Fibroblast of lung (primary cell): ENCODE measurements around the gene RCAN2. TPM values are rescaled to one million over a fixed set of nuclear protein-coding genes. Genes with fewer than 3 reads are reported as not detected.
"Not testable (repeated sequence)": the region's sequence is repeated elsewhere in the genome, so short reads cannot be mapped to it uniquely, and the experiment has no call there.

Source experiments
- DNase-seq, 2 donors: peaks; one replicate each; pipeline versions ENCODE4 v3.0.0 to v3.0.0-alpha.2; 2010; ENCODE audit warnings: low read depth in 2 of 2
- H2AFZ ChIP-seq: 2 replicates; pipeline ENCODE4 v1.5.1; 2012; ENCODE audit warnings: low read length, control low read depth, inconsistent platforms
- H3K27ac ChIP-seq: 2 replicates; pipeline ENCODE4 v1.5.1; 2011; ENCODE audit warnings: low read length, control low read depth; ENCODE audit not compliant: insufficient read depth
- H3K27me3 ChIP-seq: 2 replicates; pipeline ENCODE4 v1.5.1; 2011; ENCODE audit warnings: mild to moderate bottlenecking, low read length; ENCODE audit not compliant: control insufficient read depth, insufficient read depth
- H3K36me3 ChIP-seq: 2 replicates; pipeline ENCODE4 v1.5.1; 2011; ENCODE audit warnings: low read length; ENCODE audit not compliant: control insufficient read depth, insufficient read depth
- H3K4me1 ChIP-seq: 2 replicates; pipeline ENCODE4 v1.5.1; 2011; ENCODE audit warnings: low read length; ENCODE audit not compliant: control insufficient read depth, insufficient read depth; ENCODE audit errors: extremely low read depth
- H3K4me2 ChIP-seq: 2 replicates; pipeline ENCODE4 v1.5.1; 2011; ENCODE audit warnings: low read length, control low read depth; ENCODE audit not compliant: insufficient read depth; ENCODE audit errors: extremely low read depth
- H3K4me3 ChIP-seq, 4 experiments: fragments of 200-600 bp in 1 of 4; sonication (generic) in 1 of 4; replicated peaks in 1 of 4; 2 replicates each; pipeline ENCODE4 v1.5.1; 2011 to 2016; ENCODE audit warnings: low read length in 4 of 4, low read depth in 3 of 4, mild to moderate bottlenecking in 3 of 4, control low read depth in 2 of 4, inconsistent platforms in 1 of 4, mixed read lengths in 1 of 4; ENCODE audit not compliant: insufficient read depth in 1 of 4; ENCODE audit errors: control extremely low read depth in 1 of 4
- H3K79me2 ChIP-seq: 2 replicates; pipeline ENCODE4 v1.5.1; 2012; ENCODE audit warnings: mild to moderate bottlenecking, low read length, inconsistent platforms; ENCODE audit not compliant: control insufficient read depth, insufficient read depth
- H3K9ac ChIP-seq: 2 replicates; pipeline ENCODE4 v1.5.1; 2011; ENCODE audit warnings: mild to moderate bottlenecking, low read length, control low read depth; ENCODE audit not compliant: insufficient read depth
- H3K9me3 ChIP-seq: 2 replicates; pipeline ENCODE4 v1.5.1; 2012; ENCODE audit warnings: low read depth, low read length; ENCODE audit not compliant: control insufficient read depth, insufficient read depth
- H4K20me1 ChIP-seq: 2 replicates; pipeline ENCODE4 v1.5.1; 2011; ENCODE audit warnings: low read length; ENCODE audit not compliant: control insufficient read depth, insufficient read depth; ENCODE audit errors: extremely low read depth
- CTCF ChIP-seq, 2 donors: IDR thresholded peaks in 1 of 2; conservative IDR thresholded peaks in 1 of 2; 1 replicate in 1 of 2; 2 replicates in 1 of 2; pipeline ENCODE4 v1.5.1; 2011 to 2012; ENCODE audit warnings: low read length in 2 of 2, control low read depth in 1 of 2, inconsistent platforms in 1 of 2, low read depth in 1 of 2, mild to moderate bottlenecking in 1 of 2
- EZH2 ChIP-seq: IDR thresholded peaks from 2 replicates; pipeline ENCODE4 v1.5.1; 2012; ENCODE audit warnings: low read length, control low read depth, mild to moderate bottlenecking; ENCODE audit errors: missing control alignments
- polyA plus RNA-seq, 2 donors: library from polyadenylated mRNA; depleted of rRNA in 1 of 2; stranded (reverse) in 1 of 2; unstranded in 1 of 2; fragments of >200 nt; gene quantifications; 2 replicates each; pipeline ENCODE4 v1.2.1, GENCODE V29; 2011 to 2012; ENCODE audit warnings: missing spikeins in 1 of 2
- total RNA-seq: library from RNA; depleted of rRNA; stranded (reverse); fragments of >200 nt; gene quantifications from 2 replicates; pipeline ENCODE4 v1.2.1, GENCODE V29; 2014

Gene RCAN2
- total and polyA plus RNA-seq, 2 donors (not counting 1 experiment from before 2014, with no cell fraction given): 11.7 to 38.0 TPM

DNA sequence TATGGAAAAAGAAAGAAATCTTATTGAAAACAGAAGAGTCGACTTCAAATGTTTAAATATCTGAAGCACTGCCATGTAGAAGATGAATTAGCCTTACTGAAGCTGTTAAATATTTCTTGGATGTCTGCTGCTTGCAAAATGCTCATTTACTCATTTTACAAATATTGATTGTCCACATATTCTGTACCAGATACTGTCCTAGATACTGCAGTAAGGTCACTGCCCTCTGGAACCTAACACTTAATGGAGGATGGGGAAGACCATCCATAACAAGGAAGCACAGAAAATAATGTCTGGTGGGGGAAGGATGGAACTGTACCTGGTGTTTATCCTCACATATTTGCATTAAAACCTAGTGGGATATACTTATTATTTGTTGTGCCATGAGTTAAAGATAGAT is 99.0 kb downstream of the RCAN2 start:
- no peaks in the 10 kb centered on the region for H3K36me3 ChIP-seq
- DNase-seq: no peak
- no peak overlapping the region for H3K27ac ChIP-seq
- H3K4me3 ChIP-seq: no peak overlapping the region
- no peaks in the 10 kb centered on the region for H3K79me2 ChIP-seq
- no peak overlapping the region for H2AFZ ChIP-seq
- no peak overlapping the region for H3K9ac ChIP-seq
- H3K4me2 ChIP-seq: no peak overlapping the region
- no peak for TF ChIP-seq CTCF (conservative IDR thresholded peaks at IDR 0.05 in 1 of 2, IDR thresholded peaks at IDR 0.05 in 1 of 2; ENCODE audit: low read depth in 1 of 2, low read length in 2 of 2)
- no peak for TF ChIP-seq EZH2
- H4K20me1 ChIP-seq: no peaks in the 10 kb centered on the region
- H3K4me1 ChIP-seq: no peaks in the 10 kb centered on the region
- no peaks in the 10 kb centered on the region for H3K27me3 ChIP-seq
- H3K9me3 ChIP-seq: no peaks in the 10 kb centered on the region

GRCh38 chr6:46390153-46390876 is 100.9 kb downstream of the RCAN2 start:
- TF ChIP-seq EZH2 (no peak), CTCF (conservative IDR thresholded peaks at IDR 0.05 in 1 of 2, IDR thresholded peaks at IDR 0.05 in 1 of 2; ENCODE audit: low read depth in 1 of 2, low read length in 2 of 2) (no peak)
- Histone ChIP-seq H3K4me1 (no peaks in the 10 kb centered on the region), H3K4me3 (no peak overlapping the region), H3K9ac (no peak overlapping the region), H3K9me3 (no peaks in the 10 kb centered on the region), H4K20me1 (no peaks in the 10 kb centered on the region), H3K4me2 (no peak overlapping the region), H3K79me2 (no peaks in the 10 kb centered on the region), H2AFZ (no peak overlapping the region), H3K27ac (no peak overlapping the region), H3K36me3 (no peaks in the 10 kb centered on the region), H3K27me3 (no peaks in the 10 kb centered on the region)
- no peak for DNase-seq

- not testable (repeated sequence) for H3K9me3 ChIP-seq, H3K9ac ChIP-seq, H3K4me1 ChIP-seq, H3K4me3 ChIP-seq, H4K20me1 ChIP-seq, H3K27me3 ChIP-seq, H3K36me3 ChIP-seq, H3K79me2 ChIP-seq, H3K4me2 ChIP-seq, DNase-seq, H3K27ac ChIP-seq, H2AFZ ChIP-seq
Measured at GRCh38 chr6:46387728-46388127, 103.5 kb downstream of the RCAN2 start.
